HEK293 (cell line): ENCODE measurements around the gene RRBP1.

ENCODE experiments used
- ZNF404 ChIP-seq: fragments of 450-650 bp; formaldehyde crosslinking; IDR thresholded peaks from 2 replicates; pipeline ENCODE4 v1.5.1; 2017; ENCODE audit warnings: missing biosample characterization, missing genetic modification characterization
- ZNF544 ChIP-seq: fragments of 450-650 bp; formaldehyde crosslinking; IDR thresholded peaks from 2 replicates; pipeline ENCODE4 v1.5.0; 2017; ENCODE audit warnings: missing biosample characterization, missing genetic modification characterization
- ZSCAN16 ChIP-seq: fragments of 450-650 bp; formaldehyde crosslinking; IDR thresholded peaks from 2 replicates; pipeline ENCODE4 v1.5.1; 2016; ENCODE audit warnings: missing biosample characterization, missing genetic modification characterization
- TF ChIP-seq, protein P1 (sequence below): fragments of 450-650 bp; formaldehyde crosslinking; IDR thresholded peaks from 2 replicates; pipeline ENCODE4 v1.5.1; 2016; ENCODE audit warnings: missing biosample characterization, missing genetic modification characterization
- TF ChIP-seq, protein P2 (sequence below): IDR thresholded peaks from 2 replicates; pipeline ENCODE4 v1.6.1; 2011; ENCODE audit warnings: mild to moderate bottlenecking, low read depth, low read length, borderline replicate concordance
- TF ChIP-seq, protein P3 (sequence below): fragments of 450-650 bp; formaldehyde crosslinking; IDR thresholded peaks from 2 replicates; pipeline ENCODE4 v1.5.1; 2016; ENCODE audit warnings: missing biosample characterization, missing genetic modification characterization

DNA sequence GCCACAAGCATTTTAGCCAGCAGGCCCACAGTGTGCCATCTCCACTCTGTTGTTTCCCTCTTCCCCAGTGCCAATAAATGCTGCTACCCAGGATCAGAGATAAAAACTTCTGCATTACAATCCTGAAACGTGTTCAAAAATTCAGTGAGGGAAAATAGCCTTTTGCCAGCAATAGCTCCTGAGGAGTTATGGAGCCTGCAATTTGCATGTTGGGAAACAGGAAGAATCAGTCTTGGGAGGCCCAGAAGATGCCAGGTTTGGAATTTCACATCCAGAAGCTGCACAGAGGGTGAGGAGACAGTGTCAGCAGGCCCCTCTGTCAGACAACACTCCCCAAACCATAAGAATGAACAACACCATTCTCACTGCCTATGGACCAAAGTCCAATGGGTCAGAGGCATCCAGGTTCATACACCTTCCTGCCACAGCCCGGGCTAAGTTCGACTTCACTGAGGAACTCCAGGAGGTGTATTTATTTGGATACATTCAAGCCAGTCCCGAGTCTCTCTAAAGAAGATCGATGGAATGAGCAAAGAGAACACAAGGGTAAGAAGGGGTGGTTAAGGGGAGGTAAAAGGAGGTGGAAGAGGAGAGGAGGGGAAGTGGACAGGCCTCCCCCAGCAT, 20.8 kb downstream of the RRBP1 start:
- TF ChIP-seq, protein P1, sequence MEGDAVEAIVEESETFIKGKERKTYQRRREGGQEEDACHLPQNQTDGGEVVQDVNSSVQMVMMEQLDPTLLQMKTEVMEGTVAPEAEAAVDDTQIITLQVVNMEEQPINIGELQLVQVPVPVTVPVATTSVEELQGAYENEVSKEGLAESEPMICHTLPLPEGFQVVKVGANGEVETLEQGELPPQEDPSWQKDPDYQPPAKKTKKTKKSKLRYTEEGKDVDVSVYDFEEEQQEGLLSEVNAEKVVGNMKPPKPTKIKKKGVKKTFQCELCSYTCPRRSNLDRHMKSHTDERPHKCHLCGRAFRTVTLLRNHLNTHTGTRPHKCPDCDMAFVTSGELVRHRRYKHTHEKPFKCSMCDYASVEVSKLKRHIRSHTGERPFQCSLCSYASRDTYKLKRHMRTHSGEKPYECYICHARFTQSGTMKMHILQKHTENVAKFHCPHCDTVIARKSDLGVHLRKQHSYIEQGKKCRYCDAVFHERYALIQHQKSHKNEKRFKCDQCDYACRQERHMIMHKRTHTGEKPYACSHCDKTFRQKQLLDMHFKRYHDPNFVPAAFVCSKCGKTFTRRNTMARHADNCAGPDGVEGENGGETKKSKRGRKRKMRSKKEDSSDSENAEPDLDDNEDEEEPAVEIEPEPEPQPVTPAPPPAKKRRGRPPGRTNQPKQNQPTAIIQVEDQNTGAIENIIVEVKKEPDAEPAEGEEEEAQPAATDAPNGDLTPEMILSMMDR (tag by site-specific recombination), result no peak
- TF ChIP-seq ZNF404 (tag by site-specific recombination), result no peak
- TF ChIP-seq, protein P2, sequence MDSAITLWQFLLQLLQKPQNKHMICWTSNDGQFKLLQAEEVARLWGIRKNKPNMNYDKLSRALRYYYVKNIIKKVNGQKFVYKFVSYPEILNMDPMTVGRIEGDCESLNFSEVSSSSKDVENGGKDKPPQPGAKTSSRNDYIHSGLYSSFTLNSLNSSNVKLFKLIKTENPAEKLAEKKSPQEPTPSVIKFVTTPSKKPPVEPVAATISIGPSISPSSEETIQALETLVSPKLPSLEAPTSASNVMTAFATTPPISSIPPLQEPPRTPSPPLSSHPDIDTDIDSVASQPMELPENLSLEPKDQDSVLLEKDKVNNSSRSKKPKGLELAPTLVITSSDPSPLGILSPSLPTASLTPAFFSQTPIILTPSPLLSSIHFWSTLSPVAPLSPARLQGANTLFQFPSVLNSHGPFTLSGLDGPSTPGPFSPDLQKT, result no peak
- no peak for TF ChIP-seq ZNF544
- TF ChIP-seq ZSCAN16 (tag by site-specific recombination), result no peak
- TF ChIP-seq, protein P3, sequence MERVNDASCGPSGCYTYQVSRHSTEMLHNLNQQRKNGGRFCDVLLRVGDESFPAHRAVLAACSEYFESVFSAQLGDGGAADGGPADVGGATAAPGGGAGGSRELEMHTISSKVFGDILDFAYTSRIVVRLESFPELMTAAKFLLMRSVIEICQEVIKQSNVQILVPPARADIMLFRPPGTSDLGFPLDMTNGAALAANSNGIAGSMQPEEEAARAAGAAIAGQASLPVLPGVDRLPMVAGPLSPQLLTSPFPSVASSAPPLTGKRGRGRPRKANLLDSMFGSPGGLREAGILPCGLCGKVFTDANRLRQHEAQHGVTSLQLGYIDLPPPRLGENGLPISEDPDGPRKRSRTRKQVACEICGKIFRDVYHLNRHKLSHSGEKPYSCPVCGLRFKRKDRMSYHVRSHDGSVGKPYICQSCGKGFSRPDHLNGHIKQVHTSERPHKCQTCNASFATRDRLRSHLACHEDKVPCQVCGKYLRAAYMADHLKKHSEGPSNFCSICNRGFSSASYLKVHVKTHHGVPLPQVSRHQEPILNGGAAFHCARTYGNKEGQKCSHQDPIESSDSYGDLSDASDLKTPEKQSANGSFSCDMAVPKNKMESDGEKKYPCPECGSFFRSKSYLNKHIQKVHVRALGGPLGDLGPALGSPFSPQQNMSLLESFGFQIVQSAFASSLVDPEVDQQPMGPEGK (tag by site-specific recombination), result no peak
